Endothelial cell of umbilical vein (primary cell): ENCODE data around the gene FMO1. TPM values are rescaled to one million over a fixed set of nuclear protein-coding genes. Genes with fewer than 3 reads are reported as not detected.

Source experiments
- BruUV-seq: library from RNA; stranded (reverse); fragments of 400-500 nt; replicated peaks from 2 replicates; lab custom pipeline; 2021; lab: Mats Ljungman, UMichigan
- CTCF ChIA-PET: fragments of 300-600, 350-600 bp; sonication (Branson Sonifier 250); formaldehyde crosslinking; loops from one replicate; lab custom pipeline; 2021; ENCODE audit warnings: antibody characterized with exemption, inconsistent platforms; lab: Charles Lee
- POLR2A ChIA-PET: fragments of 300-600, 350-600 bp; sonication (Branson Sonifier 250); formaldehyde crosslinking; loops from one replicate; lab custom pipeline; 2021; ENCODE audit warnings: antibody characterized with exemption, inconsistent platforms; lab: Charles Lee
- DNase-seq: peaks from one replicate; pipeline ENCODE4 v3.0.0-alpha.2; 2011; ENCODE audit warnings: low read depth, low spot score
- FAIRE-seq: peaks from 2 replicates; lab custom pipeline; 2011; peaks lifted over from hg19 to GRCh38; lab: Jason Lieb, UNC
- H2AFZ ChIP-seq: 2 replicates; pipeline ENCODE4 v1.6.0; 2012; ENCODE audit warnings: low read depth, low read length, control low read depth, inconsistent platforms
- H3K27ac ChIP-seq: 2 replicates; pipeline ENCODE4 v1.5.1; 2011; ENCODE audit warnings: low read depth, mild to moderate bottlenecking, control low read depth, low read length, moderate library complexity; ENCODE audit not compliant: insufficient read depth
- H3K27me3 ChIP-seq, 2 experiments: 2 replicates each; pipeline versions ENCODE4 v1.6.0 to v1.6.1; 2011; ENCODE audit warnings: low read length in 2 of 2, mixed read lengths in 1 of 2; ENCODE audit not compliant: control insufficient read depth in 2 of 2, insufficient read depth in 2 of 2
- H3K36me3 ChIP-seq, 2 experiments: 2 replicates in 1 of 2; 3 replicates in 1 of 2; pipeline ENCODE4 v1.5.1; 2011; ENCODE audit warnings: low read length in 2 of 2, mild to moderate bottlenecking in 1 of 2, moderate library complexity in 1 of 2; ENCODE audit not compliant: control insufficient read depth in 2 of 2, insufficient read depth in 2 of 2; ENCODE audit errors: extremely low read depth in 1 of 2
- H3K4me1 ChIP-seq: 3 replicates; pipeline ENCODE4 v1.5.1; 2011; ENCODE audit warnings: mild to moderate bottlenecking, low read length; ENCODE audit not compliant: control insufficient read depth, insufficient read depth; ENCODE audit errors: extremely low read depth
- H3K4me2 ChIP-seq: 2 replicates; pipeline ENCODE4 v1.6.1; 2011; ENCODE audit warnings: low read length, control low read depth, mixed read lengths; ENCODE audit not compliant: insufficient read depth
- H3K4me3 ChIP-seq, 3 experiments: fragments of 200-600 bp in 1 of 3; sonication (generic), shearing (Covaris generic) in 1 of 3; replicated peaks in 1 of 3; 2 replicates each; pipeline ENCODE4 v1.5.1; 2011 to 2016; ENCODE audit warnings: control low read depth in 3 of 3, low read length in 3 of 3, mild to moderate bottlenecking in 2 of 3, inconsistent platforms in 1 of 3, low read depth in 1 of 3, moderate library complexity in 1 of 3; ENCODE audit not compliant: insufficient read depth in 1 of 3
- H3K79me2 ChIP-seq: 2 replicates; pipeline ENCODE4 v1.6.0; 2012; ENCODE audit warnings: low read length, inconsistent platforms; ENCODE audit not compliant: control insufficient read depth, insufficient read depth
- H3K9ac ChIP-seq: replicated peaks from 2 replicates; pipeline ENCODE3; 2011; ENCODE audit warnings: low read length, control low read depth; ENCODE audit not compliant: insufficient read depth; ENCODE audit errors: extremely low read depth
- H3K9me1 ChIP-seq: replicated peaks from 3 replicates; pipeline ENCODE4 v1.6.0; 2011; ENCODE audit warnings: mild to moderate bottlenecking, low read length; ENCODE audit not compliant: control insufficient read depth, insufficient read depth; ENCODE audit errors: extremely low read depth
- H3K9me3 ChIP-seq: replicated peaks from 2 replicates; pipeline ENCODE4 v1.5.1; 2012; ENCODE audit warnings: low read length, inconsistent platforms; ENCODE audit not compliant: control insufficient read depth, insufficient read depth
- H4K20me1 ChIP-seq: replicated peaks from 2 replicates; pipeline ENCODE3; 2011; ENCODE audit warnings: mild to moderate bottlenecking, low read length; ENCODE audit not compliant: control insufficient read depth, insufficient read depth; ENCODE audit errors: extremely low read depth
- CTCF ChIP-seq, 2 donors: IDR thresholded peaks; 1 replicate in 1 of 2; 2 replicates in 1 of 2; pipeline ENCODE4 v1.5.1; 2011; ENCODE audit warnings: low read length in 2 of 2, mild to moderate bottlenecking in 2 of 2, moderate library complexity in 2 of 2, control low read depth in 1 of 2, inconsistent platforms in 1 of 2, low read depth in 1 of 2; ENCODE audit not compliant: insufficient read depth in 1 of 2; ENCODE audit errors: extremely low read depth in 1 of 2
- EZH2 ChIP-seq: IDR thresholded peaks from 2 replicates; pipeline ENCODE4 v1.6.1; 2012; ENCODE audit warnings: borderline replicate concordance, low read depth, mild to moderate bottlenecking, moderate library complexity, low read length, inconsistent platforms; ENCODE audit not compliant: severe bottlenecking
- POLR2AphosphoS5 ChIP-seq: IDR thresholded peaks from 2 replicates; pipeline ENCODE4 v1.6.1; 2012; ENCODE audit warnings: low read depth, mild to moderate bottlenecking, control low read depth, low read length, moderate library complexity; ENCODE audit not compliant: insufficient read depth
- dilution Hi-C: fragments of 300-500 bp; cut with MboI; formaldehyde crosslinking; loops from one replicate; pipeline ENCODE4 v1.15.0; 2019; ENCODE audit warnings: low sequenced_read_pairs; ENCODE audit not compliant: extremely low pct_ligation_motif_present
- intact Hi-C: fragments of 100-400 bp; cut with micrococcal nuclease; formaldehyde crosslinking; loops from one replicate; pipeline ENCODE4 v1.10.0; 2022
- polyA plus RNA-seq, 4 experiments: library from polyadenylated mRNA; depleted of rRNA in 3 of 4; stranded (reverse) in 3 of 4; unstranded in 1 of 4; fragments of >200 nt; gene quantifications; 2 replicates each; pipeline versions ENCODE4 v1.2.1 to v1.2.3, GENCODE V29; 2011 to 2012; ENCODE audit warnings: missing spikeins in 1 of 4
- total RNA-seq: library from RNA; stranded (reverse); gene quantifications from 2 replicates; pipeline ENCODE4 v1.2.3, GENCODE V29; 2021

The FMO1 gene
- total and polyA plus RNA-seq, 2 donors (not counting 3 experiments of a cell fraction or from before 2014, with no cell fraction given) = not detected

DNA sequence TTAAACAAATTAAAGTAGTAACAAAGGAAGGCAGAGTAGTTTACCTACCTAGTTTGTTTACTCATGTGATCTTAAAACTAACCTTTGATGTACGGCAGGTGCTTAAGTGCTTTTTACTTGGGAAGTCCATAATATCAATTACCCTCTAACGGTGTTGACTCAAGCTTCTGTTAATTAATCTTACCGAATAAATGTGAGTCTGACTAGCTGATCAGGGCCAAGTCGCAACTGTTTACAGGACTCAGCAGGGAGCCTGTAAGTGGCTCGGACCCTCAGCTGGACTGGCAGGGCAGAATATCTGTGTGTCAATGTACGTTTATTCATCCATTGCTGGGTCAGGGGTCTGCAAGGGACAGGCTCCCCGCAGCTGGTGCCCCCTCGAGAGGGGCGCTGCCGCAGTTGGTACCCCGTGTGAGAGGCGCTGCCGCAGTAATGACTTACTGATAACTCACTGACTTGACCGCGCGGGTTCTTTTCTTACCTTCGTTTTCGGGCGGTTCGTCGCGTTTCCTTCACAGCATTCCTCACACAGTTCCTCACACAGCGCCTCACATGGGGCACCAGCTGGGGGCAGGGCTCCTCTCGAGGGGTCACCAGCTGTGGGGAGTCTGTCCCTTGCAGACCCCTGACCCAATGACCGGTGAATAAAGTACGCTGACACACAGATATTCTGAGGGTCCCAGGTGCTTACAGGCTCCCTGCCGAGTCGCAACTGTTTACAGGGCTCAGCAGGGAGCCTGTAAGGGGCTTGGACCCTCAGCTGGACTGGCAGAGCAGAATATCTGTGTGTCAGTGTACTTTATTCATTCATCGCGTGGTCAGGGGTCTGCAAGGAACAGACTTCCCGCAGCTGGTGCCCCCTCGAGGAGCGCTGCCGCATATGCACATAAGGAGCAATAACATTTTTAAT lies 3.0 kb downstream of the FMO1 start:
- H3K36me3 ChIP-seq = no peaks in the 10 kb centered on the region
- no peak overlapping the region for H3K9ac ChIP-seq
- no peaks in the 10 kb centered on the region for H4K20me1 ChIP-seq
- POLR2A ChIA-PET = no interaction called here
- DNase-seq (peak; percentile 30), FAIRE-seq (no peak)
- H3K79me2 ChIP-seq = no peaks in the 10 kb centered on the region
- no TSS peak for BruUV-seq
- no peaks in the 10 kb centered on the region for H3K9me3 ChIP-seq
- H2AFZ ChIP-seq = peak overlapping the region; percentile 74
- CTCF ChIA-PET = interaction anchor here (1.0 kb wide), 1 partner anchor 62 kb away, joined by 5 read pairs; the partner anchor contains the start of gene FMO4
- H3K4me1 ChIP-seq = no peaks in the 10 kb centered on the region
- H3K9me1 ChIP-seq = no peaks in the 10 kb centered on the region
- H3K4me2 ChIP-seq = peak overlapping the region; percentile 55
- intact Hi-C loops (no loop called here), dilution Hi-C loops (no loop called here)
- TF ChIP-seq EZH2 (peak; percentile 33), CTCF (IDR thresholded peaks at IDR 0.05; ENCODE audit: extremely low read depth in 1 of 2, insufficient read depth in 1 of 2, low read depth in 1 of 2, low read length in 2 of 2) (peak; percentile 57 to 65), POLR2AphosphoS5 (no peak)
- peak overlapping the region; percentile 4 to 51 (median 26) for H3K4me3 ChIP-seq
- peaks cover 8 to 12% of the 10 kb centered on the region in 2 experiments for H3K27me3 ChIP-seq
- H3K27ac ChIP-seq = no peak overlapping the region
